NB4 (cell line): ENCODE results near the gene CSF1.
A peak's percentile ranks its signal among the peaks of the same experiment; 100 is the strongest.

Experiments used
- DNase-seq: peaks from one replicate; pipeline ENCODE4 v3.0.0; 2010; ENCODE audit warnings: low read depth
- H3K4me3 ChIP-seq: one replicate; pipeline ENCODE4 v1.5.1; 2011; ENCODE audit warnings: mild to moderate bottlenecking, low read depth, low read length, moderate library complexity
- MAX ChIP-seq: IDR thresholded peaks from 2 replicates; pipeline ENCODE4 v1.6.1; 2011; ENCODE audit warnings: low read depth, low read length
- MYC ChIP-seq: IDR thresholded peaks from 2 replicates; pipeline ENCODE4 v1.6.1; 2011; ENCODE audit warnings: low read depth, low read length
- POLR2A ChIP-seq: IDR thresholded peaks from 2 replicates; pipeline ENCODE4 v1.6.1; 2011; ENCODE audit warnings: mild to moderate bottlenecking; ENCODE audit not compliant: insufficient read length; ENCODE audit errors: extremely low read depth
- TF ChIP-seq, protein P1 (sequence below): IDR thresholded peaks from one replicate; pipeline ENCODE4 v1.5.1; 2012; ENCODE audit warnings: low read depth, low read length

CSF1 gene

DNA sequence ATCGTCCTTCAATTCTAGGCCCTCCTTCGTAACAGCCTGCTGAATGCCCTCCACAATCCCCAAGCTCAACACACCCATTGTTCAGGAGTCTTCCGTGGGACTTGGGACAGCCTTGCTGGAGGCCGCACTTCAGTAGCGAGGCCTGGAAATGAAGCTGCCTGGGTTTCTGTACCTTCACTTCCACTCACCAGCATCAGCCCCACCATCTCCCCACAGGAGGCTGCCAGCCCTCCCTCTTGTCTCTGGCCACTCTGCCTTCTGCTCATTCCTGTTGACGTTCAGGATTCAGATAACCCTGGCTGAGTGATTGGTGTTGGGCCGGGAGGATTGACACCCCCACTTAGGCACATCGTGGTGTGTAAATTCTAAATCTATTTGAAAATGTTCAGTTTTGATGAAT is 23.4 kb upstream of the CSF1 start:
- no peak for DNase-seq
- TF ChIP-seq POLR2A: no peak
- no peak for TF ChIP-seq MYC
- TF ChIP-seq MAX: no peak
- TF ChIP-seq, protein P1, sequence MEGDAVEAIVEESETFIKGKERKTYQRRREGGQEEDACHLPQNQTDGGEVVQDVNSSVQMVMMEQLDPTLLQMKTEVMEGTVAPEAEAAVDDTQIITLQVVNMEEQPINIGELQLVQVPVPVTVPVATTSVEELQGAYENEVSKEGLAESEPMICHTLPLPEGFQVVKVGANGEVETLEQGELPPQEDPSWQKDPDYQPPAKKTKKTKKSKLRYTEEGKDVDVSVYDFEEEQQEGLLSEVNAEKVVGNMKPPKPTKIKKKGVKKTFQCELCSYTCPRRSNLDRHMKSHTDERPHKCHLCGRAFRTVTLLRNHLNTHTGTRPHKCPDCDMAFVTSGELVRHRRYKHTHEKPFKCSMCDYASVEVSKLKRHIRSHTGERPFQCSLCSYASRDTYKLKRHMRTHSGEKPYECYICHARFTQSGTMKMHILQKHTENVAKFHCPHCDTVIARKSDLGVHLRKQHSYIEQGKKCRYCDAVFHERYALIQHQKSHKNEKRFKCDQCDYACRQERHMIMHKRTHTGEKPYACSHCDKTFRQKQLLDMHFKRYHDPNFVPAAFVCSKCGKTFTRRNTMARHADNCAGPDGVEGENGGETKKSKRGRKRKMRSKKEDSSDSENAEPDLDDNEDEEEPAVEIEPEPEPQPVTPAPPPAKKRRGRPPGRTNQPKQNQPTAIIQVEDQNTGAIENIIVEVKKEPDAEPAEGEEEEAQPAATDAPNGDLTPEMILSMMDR: no peak
- H3K4me3 ChIP-seq: no peak overlapping the region

DNA sequence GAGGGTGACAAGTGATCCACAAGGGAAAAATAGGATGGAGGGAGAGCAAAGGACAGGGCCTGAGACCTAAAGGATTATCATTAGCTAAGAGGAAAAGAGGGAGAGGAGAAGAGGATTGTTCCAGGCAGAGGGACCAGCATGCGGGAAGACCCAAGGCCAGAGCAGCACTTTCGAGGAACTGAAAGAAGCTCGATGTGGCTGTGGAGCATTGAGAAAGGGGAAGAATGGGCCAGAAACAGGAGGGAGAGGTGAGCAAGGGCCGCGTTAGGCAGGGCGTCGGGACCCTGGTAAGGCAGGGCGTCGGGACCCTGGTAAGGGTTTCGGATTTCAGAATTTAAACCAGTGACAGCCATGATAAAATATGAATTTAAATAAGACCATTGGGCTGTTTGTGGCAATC is 22.8 kb upstream of the CSF1 start:
- H3K4me3 ChIP-seq: no peak overlapping the region
- peak; percentile 46 for DNase-seq
- TF ChIP-seq MYC: no peak
- TF ChIP-seq MAX: no peak
- no peak for TF ChIP-seq POLR2A
- TF ChIP-seq, protein P1: no peak

DNA sequence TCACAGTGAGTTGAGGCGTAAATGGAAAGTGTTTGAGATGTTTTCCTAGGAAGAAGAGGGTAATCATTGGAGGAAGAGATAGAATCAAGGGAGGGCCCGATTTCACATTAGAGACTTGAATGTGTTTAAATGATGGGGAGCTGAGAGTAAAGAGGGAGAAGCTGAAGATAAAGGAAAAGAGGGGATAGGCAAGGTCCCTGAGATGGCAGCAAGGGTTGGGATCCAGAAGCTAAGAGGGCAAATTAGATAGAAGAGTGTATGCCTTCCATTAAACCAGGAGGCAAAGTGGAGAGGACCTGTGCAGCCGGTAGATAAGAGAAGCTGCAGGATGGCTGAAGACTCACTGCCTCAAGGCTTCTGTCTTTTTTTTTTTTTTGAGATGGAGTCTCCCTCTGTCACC is 21.6 kb upstream of the CSF1 start:
- TF ChIP-seq POLR2A (no peak), MAX (no peak), MYC (no peak)
- TF ChIP-seq, protein P1: no peak
- no peak overlapping the region for H3K4me3 ChIP-seq
- DNase-seq: no peak

DNA sequence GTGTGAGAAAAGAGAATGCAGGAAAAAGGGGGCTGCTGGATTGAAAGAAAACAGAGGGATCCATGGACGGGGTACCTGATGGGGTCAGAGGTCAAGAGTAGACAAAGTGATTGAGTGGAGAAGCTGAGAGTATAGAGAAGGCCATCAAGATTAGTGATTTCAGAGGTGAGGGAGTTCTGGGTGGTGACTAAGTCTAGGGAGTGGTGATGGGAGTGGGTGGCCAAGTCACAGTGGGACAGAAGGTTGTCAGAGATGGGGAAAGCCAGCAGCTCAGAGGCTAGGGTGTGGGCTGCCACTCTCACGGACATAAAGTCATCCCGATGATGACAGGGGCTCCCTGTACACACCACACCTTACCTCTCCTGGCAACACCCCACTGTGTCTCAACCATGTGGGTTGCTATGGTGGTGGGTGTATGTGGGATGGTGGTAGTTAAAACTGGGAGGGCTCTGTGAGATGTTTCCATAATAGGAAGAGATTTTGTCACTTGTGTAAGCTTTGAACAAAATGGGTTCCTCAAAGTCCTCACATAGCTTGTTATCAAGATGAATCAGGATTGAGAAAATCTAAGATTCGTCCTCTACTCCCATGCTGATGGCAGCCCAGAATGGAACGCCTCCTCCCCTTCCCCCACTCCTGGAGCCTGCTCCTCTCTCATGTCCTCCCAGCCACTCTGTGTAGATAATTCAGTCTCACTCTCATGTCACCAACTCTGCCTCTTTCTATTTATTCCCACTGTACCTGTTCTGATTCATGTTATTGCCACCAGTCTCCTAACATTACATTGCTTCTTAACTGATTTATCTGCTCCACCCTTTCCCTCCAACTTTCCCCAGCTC is 20.3 kb upstream of the CSF1 start:
- no peak for DNase-seq
- no peak overlapping the region for H3K4me3 ChIP-seq
- TF ChIP-seq MYC: no peak
- TF ChIP-seq MAX: no peak
- TF ChIP-seq, protein P1: no peak
- no peak for TF ChIP-seq POLR2A

DNA sequence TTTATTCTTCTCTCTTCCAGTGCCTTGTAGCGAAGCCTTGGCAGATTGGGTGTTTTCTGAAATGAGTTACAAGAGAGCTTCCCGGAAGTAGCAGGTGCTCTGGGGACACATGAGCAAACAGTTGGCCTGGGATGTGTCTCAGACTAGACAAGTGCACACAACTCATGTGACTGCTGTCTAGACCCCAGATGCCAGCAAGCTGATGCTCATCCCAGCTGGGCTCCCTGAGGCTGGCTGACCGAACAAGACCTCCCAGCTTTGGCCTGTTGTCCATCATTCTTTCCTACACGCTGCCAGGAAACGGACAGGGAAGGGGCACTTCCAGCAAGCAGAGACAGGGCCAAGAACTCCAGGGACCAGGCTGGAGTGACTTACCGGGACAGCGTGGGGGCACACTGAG is 18.7 kb upstream of the CSF1 start:
- DNase-seq: no peak
- TF ChIP-seq MYC: no peak
- no peak for TF ChIP-seq MAX
- no peak for TF ChIP-seq POLR2A
- TF ChIP-seq, protein P1: no peak
- H3K4me3 ChIP-seq: no peak overlapping the region
